Measurements from ENCODE around the gene RAE1. TPM values are rescaled to one million over a fixed set of nuclear protein-coding genes. Genes with fewer than 3 reads are reported as not detected.

Gene RAE1
- total RNA-seq, 2 donors from 2014 or later, result 15.0 to 20.4 TPM

- no peak overlapping the region for H3K27ac ChIP-seq
- no peak for DNase-seq (ENCODE audit: low spot score)
- H3K36me3 ChIP-seq, result peaks cover 18% of the 10 kb centered on the region
- H3K4me3 ChIP-seq, result no peak overlapping the region
- no peaks in the 10 kb centered on the region for H3K27me3 ChIP-seq (replicated peaks; ENCODE audit: insufficient read depth)
- ATAC-seq (ENCODE audit: insufficient number of reproducible peaks, low FRiP score, low read depth), result no peak
- H3K4me1 ChIP-seq (ENCODE audit: control insufficient read depth in 1 of 2, low read depth in 2 of 2), result no peaks in the 10 kb centered on the region
- TF ChIP-seq CTCF (IDR thresholded peaks at IDR 0.05), result no peak
- no peaks in the 10 kb centered on the region for H3K9me3 ChIP-seq
Measured at GRCh38 chr20:57380081-57380750, 29.2 kb downstream of the RAE1 start.

GRCh38 chr20:57381596-57382503, 30.8 kb downstream of the RAE1 start:
- ATAC-seq (ENCODE audit: insufficient number of reproducible peaks, low FRiP score, low read depth) (peak; percentile 45), DNase-seq (ENCODE audit: low spot score) (peak; percentile 47)
- H3K27me3 ChIP-seq (replicated peaks; ENCODE audit: insufficient read depth), result no peaks in the 10 kb centered on the region
- no peak overlapping the region for H3K27ac ChIP-seq
- no peaks in the 10 kb centered on the region for H3K4me1 ChIP-seq (ENCODE audit: control insufficient read depth in 1 of 2, low read depth in 2 of 2)
- no peak overlapping the region for H3K4me3 ChIP-seq
- H3K36me3 ChIP-seq, result peaks cover 9% of the 10 kb centered on the region
- no peaks in the 10 kb centered on the region for H3K9me3 ChIP-seq
- peak; percentile 96 for TF ChIP-seq CTCF (IDR thresholded peaks at IDR 0.05)

DNA sequence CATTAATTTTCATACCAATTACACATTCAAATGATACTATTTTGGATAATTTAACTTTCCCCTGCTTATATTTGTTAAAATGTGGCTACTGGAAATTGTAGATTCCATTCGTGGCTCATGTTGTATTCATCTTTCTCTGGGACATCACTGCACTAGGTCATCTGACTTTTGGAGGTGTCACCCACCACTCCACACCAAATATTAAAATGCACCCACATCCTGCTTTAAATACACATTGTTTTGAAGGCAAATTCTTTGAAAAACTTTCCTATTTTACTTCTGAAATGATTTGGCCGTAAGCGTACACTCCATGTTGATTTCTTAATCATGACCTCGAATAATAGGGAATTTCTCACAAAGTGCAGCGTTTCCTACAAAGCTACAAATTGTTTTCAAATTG, 31.5 kb downstream of the RAE1 start:
- Histone ChIP-seq H3K36me3 (peaks cover 7% of the 10 kb centered on the region), H3K27me3 (replicated peaks; ENCODE audit: insufficient read depth) (no peaks in the 10 kb centered on the region), H3K27ac (no peak overlapping the region), H3K4me3 (no peak overlapping the region), H3K9me3 (no peaks in the 10 kb centered on the region), H3K4me1 (ENCODE audit: control insufficient read depth in 1 of 2, low read depth in 2 of 2) (no peaks in the 10 kb centered on the region)
- DNase-seq (ENCODE audit: low spot score), result no peak
- ATAC-seq (ENCODE audit: insufficient number of reproducible peaks, low FRiP score, low read depth), result no peak
- no peak for TF ChIP-seq CTCF (IDR thresholded peaks at IDR 0.05)

DNA sequence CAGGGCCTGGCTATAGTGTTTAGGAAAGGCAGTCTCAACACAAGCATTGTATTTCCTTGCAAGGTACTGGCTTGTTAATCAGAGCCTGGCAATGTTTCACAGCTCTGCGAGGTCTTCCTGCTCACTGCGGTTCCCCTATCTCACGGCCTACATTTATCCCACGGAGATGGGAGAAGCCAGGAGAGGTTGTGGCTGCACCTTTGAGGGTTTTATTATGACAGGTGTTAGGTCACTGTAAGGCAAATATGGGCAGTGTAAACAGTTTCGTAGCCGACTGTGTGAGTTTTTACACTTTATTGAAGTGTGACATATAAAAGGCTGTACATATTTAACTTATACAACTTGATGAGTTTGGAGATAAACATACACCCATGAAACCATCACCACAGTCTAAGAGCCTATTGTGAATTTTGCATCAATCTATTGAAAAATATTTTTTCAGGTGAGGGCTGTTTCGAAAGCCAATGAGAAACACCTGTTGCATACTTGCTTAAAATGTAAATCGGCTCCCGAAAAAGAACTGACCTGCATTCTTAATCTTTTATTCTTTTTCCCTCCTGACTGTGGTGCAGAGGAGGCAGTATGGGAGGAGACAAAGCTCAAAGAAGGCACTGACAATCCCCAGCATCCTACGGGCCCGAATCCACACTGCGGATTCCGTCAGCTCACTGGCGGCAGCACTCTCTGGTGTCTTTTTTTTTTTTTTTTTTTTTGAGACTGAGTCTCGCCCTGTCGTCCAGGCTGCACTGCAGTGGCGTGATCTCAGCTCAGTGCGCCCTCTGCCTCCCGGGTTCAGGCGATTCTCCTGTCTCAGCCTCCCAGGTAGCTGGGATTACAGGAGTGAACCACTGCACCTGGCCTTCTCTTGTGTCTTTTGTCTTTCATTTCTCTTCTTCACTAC, 32.6 kb downstream of the RAE1 start:
- H3K27ac ChIP-seq, result no peak overlapping the region
- DNase-seq (ENCODE audit: low spot score) (no peak), ATAC-seq (ENCODE audit: insufficient number of reproducible peaks, low FRiP score, low read depth) (no peak)
- TF ChIP-seq CTCF (IDR thresholded peaks at IDR 0.05), result no peak
- no peaks in the 10 kb centered on the region for H3K4me1 ChIP-seq (ENCODE audit: control insufficient read depth in 1 of 2, low read depth in 2 of 2)
- H3K4me3 ChIP-seq, result no peak overlapping the region
- no peaks in the 10 kb centered on the region for H3K27me3 ChIP-seq (replicated peaks; ENCODE audit: insufficient read depth)
- no peaks in the 10 kb centered on the region for H3K9me3 ChIP-seq
- no peaks in the 10 kb centered on the region for H3K36me3 ChIP-seq
